CD4-positive, alpha-beta T cell treated with Interleukin-6 at 100 ng/mL for 8 hours (primary cell): ENCODE measurements around the gene LRP1-AS.

Experiments used
- DNase-seq: peaks from one replicate; pipeline ENCODE4 v3.0.0-alpha.2; 2020; ENCODE audit warnings: mixed read lengths, low spot score

The LRP1-AS gene

DNA sequence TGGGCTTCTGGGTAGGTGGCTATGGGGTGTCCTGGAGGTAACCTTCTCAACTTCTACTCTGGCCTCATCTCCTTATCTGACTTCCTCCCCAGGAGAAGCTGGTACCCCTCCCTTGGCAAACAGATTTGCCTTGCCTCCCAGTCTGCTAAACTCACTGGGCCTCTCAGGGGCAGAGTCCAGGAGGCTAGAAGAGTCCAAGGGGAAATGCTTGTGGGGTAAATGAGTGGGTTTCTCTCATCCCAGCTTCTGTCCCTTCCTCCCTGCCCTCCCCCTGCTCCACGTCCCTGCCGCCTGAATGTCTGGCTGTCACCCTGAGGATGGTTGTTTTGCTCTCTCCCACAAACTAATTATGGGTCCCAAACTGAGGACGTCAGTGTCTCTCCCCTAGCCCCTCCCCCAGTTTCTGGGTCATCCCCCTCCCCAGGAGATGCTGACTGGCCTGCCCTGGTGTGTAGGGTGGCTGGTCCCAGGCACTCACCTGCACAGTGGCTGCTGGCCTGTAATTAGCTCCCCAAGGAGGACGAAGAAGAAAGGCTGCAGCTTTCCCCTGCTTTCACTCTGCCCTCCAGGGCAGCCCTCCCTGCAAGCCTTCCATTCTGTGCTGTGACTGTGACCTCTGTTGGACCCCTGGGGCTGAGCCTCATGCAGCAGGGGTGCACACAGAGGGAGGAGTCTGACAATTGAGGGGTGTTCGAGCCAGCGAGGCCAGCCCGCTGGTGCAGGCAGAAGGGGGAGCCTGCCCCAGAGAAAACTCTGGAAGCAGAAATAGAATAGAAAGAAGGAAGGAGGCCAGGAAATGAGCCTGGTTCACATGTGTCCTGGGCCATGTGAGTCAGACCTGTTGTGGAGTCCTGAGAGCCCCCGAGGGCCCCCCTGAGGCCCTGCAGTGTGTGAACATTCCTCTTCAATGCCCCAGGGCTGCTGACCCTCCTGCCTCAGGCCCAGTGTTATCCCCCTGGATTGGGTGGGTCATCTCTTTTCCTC is at the start of gene LRP1-AS:
Gene LRP1-AS (minus strand): TSS at position 659 of the 984 bp plus-strand sequence.
- DNase-seq = no peak

DNA sequence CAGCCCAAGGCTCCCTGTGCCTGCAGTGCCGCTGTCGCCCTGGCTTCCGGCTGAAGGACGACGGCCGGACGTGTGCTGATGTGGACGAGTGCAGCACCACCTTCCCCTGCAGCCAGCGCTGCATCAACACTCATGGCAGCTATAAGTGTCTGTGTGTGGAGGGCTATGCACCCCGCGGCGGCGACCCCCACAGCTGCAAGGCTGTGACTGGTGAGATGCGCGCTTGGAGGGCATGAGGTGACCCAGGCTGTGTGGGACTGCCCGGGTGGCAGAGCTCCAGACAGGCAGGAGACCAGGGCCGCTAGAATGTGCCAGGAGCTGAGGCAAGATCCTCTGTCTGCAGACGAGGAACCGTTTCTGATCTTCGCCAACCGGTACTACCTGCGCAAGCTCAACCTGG is 49.5 kb upstream of the LRP1-AS start:
- no peak for DNase-seq

- no peak for DNase-seq
These were observed 49.0 kb upstream of the LRP1-AS start for GRCh38 chr12:57196439-57196838.

GRCh38 chr12:57195611-57196371 is 48.4 kb upstream of the LRP1-AS start:
- DNase-seq = no peak

DNA sequence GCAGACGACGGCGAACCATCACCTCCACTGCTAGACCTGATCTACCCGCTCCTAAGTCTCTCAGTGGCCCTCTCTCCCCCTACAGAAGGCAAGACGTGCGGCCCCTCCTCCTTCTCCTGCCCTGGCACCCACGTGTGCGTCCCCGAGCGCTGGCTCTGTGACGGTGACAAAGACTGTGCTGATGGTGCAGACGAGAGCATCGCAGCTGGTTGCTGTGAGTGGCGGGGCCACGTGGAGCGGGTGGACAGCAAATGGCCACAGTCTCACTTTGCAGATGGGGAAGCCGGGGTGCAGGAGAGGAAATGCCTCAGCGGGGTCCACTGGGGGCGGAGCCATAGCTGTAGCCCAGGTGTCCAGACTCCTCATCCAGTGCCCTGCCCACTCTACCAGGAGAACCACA is 47.8 kb upstream of the LRP1-AS start:
- DNase-seq = no peak

GRCh38 chr12:57194253-57194652 is 46.8 kb upstream of the LRP1-AS start:
- no peak for DNase-seq

- no peak for DNase-seq
These were observed 46.4 kb upstream of the LRP1-AS start for GRCh38 chr12:57193706-57194245.

GRCh38 chr12:57192920-57193319 is 45.5 kb upstream of the LRP1-AS start:
- no peak for DNase-seq

GRCh38 chr12:57191410-57191809 is 44.0 kb upstream of the LRP1-AS start:
- no peak for DNase-seq

GRCh38 chr12:57190821-57191220 is 43.4 kb upstream of the LRP1-AS start:
- DNase-seq = no peak

DNA sequence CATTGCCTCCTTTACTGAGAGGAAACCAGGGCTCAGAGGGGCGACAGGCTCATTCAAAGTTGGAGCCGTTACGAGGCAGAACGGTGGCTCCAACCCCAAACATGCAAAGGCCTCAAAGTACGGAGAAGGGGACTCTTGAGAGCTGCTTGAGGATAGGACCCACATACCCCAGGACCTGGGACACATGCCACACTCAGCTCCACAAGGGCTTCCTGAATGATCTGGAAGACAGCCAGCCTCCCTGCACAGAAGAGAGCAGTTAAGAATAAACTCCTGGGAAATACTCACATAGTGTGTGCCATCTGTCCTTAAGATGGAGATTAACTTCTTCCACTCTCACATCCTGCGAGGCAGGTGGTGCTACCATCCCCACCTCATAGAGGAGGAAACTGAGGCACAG is 42.6 kb upstream of the LRP1-AS start:
- no peak for DNase-seq

DNA sequence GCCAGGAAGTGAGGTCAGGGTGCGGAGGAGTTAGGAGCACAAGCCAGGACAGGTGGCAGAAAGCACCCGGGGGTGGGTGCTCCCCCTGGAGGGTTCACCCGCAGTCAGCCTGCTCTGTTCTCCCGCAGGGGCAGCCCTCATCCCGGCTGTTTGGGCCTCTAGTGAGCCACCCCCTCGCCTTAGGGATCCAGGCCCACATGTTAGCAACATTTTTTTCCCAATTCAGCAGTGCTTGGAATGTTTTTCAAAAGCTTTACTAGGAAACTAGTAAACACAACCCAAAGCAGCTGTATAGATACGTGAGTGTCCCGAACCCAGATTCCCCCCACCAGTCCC is 40.6 kb upstream of the LRP1-AS start:
- no peak for DNase-seq

DNA sequence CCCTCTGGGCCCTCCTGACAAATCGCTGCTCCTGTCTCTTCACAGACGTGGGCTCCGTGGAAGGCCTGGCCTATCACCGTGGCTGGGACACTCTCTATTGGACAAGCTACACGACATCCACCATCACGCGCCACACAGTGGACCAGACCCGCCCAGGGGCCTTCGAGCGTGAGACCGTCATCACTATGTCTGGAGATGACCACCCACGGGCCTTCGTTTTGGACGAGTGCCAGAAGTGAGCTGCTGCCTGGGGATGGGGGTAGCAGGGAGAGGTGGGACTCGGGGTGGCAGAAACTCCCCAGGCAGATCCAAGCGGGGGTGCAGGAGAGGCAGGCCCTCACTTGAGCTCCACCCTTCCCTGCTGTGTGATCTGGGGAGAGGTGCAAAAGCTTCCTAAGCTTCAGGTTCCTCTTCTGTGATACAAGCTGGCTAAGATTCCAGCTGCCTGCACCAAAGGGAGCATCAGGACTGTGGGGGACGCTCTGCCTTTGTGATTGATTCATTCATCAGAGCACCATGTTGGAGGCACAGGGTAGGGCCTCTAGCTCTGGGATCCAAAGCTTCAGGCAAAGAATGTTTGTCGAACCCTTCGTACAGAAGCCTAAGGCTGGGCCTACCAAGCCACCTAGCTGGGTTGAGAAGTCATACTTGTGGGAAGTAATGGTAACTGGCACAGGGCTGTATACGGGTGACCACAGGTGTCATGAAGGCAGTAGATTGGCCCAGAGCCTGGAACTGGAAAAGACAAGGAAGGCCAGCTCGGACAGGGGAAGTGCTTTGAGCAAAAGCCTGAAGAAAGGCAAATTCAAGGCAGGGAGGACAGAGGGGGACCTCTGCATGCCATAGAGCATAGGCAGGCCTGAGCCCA is 40.0 kb upstream of the LRP1-AS start:
- no peak for DNase-seq

- DNase-seq = no peak
These were observed 38.6 kb upstream of the LRP1-AS start for GRCh38 chr12:57185906-57186508.

- DNase-seq = no peak
These were observed 38.0 kb upstream of the LRP1-AS start for GRCh38 chr12:57185403-57185802.

DNA sequence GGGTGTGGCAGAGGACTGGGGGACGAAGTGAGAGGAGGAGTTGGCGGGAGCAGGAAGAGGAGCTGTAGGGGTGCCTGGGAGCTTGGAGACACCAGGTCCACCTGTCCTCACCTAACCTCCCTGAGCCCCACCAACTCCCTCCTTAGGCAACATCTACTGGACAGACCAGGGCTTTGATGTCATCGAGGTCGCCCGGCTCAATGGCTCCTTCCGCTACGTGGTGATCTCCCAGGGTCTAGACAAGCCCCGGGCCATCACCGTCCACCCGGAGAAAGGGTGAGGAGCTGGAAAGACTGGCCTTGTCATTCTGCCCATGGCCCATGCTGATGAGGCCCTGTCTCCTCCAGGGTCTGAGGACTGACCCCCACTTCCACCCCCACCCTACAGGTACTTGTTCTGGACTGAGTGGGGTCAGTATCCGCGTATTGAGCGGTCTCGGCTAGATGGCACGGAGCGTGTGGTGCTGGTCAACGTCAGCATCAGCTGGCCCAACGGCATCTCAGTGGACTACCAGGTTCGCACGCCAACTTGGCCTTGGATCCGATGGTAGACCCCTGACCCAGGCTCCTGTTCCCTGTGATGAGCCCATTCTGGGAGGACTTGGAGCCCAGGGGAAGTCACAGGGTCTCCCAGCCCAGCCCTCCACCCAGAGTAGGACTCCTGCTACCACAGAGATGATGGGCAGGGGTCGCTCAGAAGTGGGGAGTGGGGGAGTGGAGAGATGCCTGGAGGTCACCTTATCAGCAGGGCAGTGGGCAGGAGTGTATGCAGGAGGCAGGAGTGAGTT is 36.7 kb upstream of the LRP1-AS start:
- DNase-seq = no peak

- peak; percentile 73 for DNase-seq
These were observed 35.6 kb upstream of the LRP1-AS start for GRCh38 chr12:57182918-57183575.

- DNase-seq = no peak
These were observed 34.2 kb upstream of the LRP1-AS start for GRCh38 chr12:57181561-57182155.

- DNase-seq = no peak
These were observed 33.7 kb upstream of the LRP1-AS start for GRCh38 chr12:57181072-57181471.
